ENCODE measurements around the gene RPS27L.

Gene RPS27L

DNA sequence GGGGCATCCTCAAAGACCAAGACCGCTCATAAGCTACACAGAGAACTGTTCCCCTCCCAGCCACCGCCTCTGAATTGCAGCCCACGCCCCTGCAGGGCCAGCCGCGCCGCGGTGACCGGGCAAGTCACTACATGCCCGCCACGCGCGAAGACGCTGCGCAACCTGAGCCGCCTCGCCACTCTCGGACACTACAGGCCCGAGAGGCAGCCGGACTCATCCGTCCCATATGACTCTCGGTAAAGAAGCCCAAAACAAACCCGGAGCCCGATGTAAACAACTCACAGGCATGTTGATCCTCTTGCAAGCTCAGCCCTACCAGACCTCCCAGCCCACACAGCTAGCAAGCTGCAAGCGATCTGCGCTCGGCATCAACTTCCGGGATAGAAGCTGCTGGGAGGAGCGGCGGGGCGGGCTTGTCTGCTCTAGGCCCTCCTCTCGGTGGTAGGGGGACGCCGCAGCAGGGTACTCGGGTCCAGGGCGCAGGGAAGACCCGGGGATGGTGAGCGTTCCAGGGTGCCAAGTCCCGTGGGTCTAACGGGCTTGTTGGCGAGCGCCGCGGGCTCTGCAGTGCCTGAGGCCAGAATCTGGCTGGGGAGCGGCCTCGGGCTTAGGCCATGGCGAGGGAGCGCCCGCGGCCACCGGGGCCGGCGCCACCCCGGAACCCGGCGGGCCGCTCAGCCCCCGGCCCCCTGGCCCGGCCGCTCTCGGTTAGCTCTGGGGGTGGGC is at the start of gene RPS27L:
RPS27L (minus strand) TSS at position 360 of the 726 bp plus-strand sequence; CDS start at position 288, 72 bp downstream.
- peak; percentile 63 to 70 for DNase-seq (ENCODE audit: low read depth in 2 of 2)

DNA sequence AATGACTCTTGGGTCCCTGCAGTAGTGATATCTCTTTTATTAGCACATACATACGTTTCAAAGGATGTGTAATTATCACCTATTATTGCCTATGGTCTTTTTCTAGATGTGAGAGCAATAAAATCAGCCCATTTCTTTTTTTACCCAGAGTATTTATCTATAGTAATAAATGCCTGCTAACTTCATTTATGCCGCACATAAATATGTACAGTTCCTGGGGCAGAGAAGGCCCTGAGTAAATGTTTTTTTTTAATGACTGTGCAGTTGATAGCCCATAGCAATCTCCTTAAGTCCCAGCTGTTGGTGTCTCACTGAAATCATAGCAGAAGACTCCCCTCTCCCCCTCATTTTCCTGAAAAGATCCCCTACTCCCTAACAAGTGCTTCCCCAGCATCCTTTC is 48.8 kb upstream of the RPS27L start:
- DNase-seq (ENCODE audit: low read depth in 2 of 2), result no peak

DNA sequence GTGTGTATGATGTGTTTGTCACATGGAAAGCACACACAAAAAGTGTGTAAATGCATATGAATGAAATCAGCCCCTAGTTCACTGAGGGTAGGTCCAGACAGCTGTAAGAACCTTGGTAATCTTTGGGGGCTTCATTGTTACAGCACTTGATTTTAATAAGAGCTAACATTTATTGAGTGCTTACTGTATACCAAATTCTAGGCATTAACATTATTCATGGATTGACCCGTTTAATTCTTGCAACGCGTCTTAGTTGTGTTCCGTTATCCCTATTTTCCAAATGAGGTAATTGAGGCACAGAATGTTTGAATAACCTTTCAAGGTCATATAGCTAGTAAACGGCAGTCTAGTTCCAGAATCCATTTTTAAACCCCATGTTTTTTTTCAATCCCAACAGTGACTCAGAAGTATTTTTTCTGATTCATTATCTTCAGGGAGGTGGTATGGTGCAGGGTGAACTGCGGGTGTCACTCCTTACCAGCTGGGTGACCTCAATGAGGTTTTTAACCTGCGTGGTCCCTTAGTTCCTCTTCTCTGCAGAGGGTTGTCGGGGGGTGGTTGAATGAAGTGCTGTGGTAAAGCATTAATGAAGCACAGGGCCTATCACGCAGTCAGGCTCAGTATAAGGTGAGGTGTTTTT is 46.3 kb upstream of the RPS27L start:
- DNase-seq (ENCODE audit: low read depth in 2 of 2), result no peak

DNA sequence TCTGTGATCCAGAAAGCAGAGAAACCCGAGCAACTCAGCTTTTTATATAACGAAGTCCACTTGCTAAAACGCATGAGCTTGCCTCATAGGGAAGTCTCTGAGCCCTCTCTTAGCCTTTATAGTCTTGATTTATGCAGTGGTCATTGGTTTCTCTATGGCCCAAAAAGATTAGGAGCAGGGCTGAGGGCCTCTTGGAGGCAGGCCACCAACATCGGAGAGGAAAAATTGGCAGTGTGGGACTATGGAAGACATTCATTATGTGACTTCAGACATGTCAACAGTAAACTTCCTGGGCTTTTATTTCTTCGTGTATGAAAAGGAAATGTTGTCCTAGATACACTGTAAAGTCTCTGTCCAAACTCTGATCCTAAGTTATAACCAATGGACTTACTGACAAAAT is 45.6 kb upstream of the RPS27L start:
- DNase-seq (ENCODE audit: low read depth in 2 of 2), result no peak

DNA sequence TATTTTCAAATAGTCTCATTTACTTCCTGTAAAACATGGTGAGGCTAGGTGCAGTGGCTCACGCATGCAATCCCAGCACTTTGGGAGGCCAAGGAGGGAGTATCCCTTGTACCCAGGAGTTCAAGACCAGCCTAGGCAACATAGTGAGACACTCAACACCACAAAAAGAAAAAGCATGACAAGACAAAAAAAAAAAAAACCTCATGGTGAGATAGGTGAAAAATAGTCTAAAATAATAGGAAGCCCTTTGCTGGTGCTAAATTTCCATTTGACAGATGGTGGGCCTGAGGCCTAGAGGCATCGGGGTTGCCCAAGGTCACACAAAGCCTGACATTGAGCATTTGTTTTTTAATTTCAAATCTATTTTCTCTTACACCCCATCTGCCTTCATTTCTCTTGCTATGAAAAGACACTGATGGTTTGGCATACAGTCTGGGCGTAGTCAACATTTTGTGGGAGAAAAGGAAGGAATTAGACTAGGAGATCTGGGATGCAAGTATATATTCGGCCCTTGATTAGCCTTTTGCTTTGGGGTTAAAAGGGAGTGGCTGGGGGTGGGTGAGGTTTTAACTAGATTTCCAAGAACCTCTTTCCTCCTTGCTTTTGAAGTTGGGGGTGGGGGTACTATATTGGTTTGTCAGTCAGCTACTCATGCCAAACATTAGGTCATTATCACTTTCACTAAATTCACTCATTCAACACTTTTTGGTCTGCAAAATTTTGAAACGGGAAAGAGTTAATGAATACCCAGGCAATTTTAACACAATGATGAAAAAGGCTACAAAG is 43.4 kb upstream of the RPS27L start:
- DNase-seq (ENCODE audit: low read depth in 2 of 2), result no peak

DNA sequence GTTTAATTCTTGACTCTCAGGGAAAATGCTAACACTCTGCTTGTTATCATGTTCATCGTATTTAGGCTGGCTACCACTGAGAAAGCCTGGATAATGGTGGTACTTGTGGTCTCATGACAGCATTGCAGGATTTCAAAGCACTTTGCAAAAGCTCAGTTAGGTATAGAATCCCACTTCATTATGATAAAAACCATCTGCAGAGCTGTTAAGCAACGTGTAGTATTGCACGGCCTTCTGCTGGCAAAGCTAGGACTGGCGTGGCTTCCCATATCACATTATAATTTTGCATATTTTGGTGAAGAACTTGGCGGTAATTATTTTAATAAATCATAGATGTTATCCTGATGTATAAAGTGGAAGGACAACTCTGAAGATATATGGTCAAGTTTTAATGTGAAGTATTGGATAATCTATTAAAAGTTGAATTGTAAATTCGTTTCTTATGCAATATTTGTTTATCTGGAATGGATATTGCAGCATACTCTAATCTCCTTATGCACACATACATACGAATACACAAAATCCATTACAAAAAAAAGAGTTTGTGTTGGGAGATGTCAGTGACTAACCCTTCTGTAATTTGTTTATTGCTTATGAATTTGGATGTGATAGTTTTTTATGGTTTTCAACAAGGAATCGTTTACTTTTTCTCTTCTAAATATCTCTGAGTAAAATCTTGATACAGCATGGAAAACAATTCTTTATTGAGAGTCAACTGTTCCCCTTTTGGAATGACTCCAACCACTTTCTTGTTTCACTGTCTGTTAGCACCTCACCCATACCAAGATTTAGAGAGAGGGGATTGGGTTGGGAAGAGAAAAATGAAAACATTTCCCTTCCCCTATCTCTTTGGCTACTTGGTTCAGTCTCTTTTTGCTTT is 41.3 kb upstream of the RPS27L start:
- DNase-seq (ENCODE audit: low read depth in 2 of 2), result no peak

DNA sequence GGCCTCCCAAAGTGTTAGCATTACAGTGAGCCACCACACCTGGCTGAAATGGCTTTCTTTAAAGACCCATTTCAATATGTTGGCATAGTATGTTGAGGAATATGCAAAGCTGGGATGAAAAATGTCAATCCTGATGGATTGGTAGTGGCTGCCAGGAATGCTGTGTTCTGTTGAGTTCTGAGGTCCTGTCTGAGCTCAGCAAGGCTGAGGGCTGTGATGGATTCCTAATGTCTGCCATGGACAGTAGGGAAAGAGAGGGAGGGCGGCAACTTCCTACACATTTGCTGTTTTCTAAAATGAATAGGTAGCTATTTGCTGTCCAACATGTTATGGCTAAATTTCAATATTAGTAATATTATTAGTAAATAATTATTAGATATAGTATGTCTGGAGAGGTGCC is 40.3 kb upstream of the RPS27L start:
- DNase-seq (ENCODE audit: low read depth in 2 of 2), result no peak

DNA sequence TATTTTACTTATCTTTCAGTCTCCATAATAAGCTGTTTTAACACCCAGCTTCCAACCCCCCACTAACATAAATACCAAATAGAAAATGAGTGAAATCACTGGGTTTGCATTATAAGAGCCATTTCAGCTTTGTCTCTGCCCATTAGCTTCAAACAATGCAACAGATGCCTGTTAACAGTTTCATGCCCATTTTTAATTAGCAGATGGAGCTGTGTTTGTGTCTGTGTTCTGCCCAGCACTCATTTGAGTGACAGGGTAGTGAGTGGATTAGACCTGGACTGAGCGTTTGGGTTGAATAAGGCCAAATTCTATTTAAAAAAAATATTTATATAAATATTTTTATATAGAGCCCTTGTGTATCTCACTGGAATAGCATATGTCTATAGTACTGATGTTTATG is 39.6 kb upstream of the RPS27L start:
- no peak for DNase-seq (ENCODE audit: low read depth in 2 of 2)

DNA sequence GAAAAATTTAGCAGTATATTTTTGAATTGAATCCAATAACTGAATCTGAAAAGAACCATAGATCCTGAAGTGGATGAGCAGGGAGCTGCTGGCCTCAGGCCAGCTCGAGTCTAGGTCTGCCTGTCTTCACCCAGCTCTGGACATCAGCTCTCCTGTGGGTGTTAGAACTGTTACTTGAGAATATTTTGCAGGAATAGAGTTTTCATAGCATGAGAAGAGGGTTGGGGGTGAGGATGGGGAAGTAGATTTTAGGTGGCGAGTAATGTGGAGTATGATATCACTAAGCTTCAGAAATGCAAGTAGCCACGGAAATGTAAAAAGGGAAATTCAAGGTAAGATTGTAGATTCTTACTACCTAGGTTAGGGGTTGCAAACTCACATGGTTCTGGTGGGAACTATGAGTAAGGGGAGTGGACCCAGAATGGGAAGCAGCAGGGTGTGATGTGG is 38.3 kb upstream of the RPS27L start:
- DNase-seq (ENCODE audit: low read depth in 2 of 2), result no peak

DNA sequence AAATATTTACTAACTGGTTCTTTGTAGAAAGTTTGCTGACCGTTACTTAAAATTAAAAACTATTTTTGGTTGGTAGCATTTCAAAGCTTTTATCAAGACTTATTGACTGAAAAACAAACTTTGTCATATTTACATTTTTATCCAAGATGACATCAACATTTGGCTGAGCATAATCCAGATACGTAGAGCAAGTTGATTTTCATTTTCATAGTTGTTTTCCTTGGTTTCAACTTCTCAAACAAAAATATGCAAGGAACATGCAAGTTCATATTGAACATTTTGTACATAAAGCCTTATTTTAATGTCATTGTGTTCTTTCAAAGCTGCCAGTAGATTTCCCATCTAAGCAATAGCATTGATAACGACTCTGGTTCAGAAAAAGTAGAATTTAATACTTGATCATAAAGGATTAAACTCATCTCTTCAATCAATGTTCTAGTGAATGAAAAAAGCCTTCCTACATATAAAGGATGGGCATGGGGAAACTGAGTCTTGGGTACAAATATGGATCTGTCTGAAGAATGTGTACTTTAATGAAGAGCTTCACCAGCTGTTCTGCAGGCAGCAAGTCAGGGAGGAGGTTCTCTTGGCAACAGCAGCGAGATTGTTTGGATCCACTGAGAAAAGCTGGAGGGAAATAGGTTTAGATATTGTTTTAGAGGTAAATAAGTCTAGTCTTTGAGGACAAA is 37.7 kb upstream of the RPS27L start:
- DNase-seq (ENCODE audit: low read depth in 2 of 2), result no peak

DNA sequence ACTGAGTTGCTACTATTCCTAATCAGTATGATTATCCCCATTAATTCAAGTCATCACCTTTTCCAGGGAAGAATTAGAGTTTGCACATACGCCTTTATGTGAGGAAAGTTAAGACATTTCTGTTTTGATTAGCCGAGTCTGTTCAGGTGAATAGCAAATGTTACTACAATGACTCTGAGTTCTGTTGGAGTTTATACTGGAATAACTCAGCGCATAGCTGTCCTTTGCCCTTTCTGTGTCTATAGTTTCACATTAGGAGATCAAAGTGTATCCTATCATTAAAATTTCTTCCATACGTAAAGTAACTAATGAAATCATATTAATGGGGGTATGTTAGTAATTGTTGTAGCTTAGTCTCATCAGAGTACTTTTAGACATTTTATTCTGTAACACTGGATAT is 37.0 kb upstream of the RPS27L start:
- DNase-seq (ENCODE audit: low read depth in 2 of 2), result no peak

DNA sequence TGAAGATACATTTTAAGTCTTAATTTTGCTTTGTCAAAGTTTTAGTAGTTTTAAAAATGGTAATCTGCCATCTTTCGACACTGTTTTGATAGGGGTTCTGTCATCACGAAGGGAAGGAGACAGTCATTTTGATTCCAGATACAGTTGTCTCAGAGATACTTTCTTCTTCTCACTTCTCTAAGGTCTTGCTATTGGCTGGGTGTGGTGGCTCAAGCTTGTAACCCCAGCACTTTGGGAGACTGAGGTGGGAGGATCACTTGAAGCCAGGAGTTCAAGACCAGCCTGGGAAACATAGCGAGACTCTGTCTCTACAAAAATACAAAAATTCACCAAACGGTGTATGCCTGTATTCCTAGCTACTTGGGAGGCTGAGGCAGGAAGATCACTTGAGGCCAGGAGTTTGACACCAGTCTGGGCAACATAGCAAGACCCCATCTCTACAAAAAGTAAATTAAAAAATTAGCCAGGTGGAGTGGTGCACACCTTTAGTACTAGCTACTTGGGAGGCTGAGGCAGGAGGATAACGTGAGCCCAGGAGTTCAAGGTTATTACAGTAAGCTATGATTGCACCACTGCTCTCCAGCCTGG is 35.4 kb upstream of the RPS27L start:
- no peak for DNase-seq (ENCODE audit: low read depth in 2 of 2)

DNA sequence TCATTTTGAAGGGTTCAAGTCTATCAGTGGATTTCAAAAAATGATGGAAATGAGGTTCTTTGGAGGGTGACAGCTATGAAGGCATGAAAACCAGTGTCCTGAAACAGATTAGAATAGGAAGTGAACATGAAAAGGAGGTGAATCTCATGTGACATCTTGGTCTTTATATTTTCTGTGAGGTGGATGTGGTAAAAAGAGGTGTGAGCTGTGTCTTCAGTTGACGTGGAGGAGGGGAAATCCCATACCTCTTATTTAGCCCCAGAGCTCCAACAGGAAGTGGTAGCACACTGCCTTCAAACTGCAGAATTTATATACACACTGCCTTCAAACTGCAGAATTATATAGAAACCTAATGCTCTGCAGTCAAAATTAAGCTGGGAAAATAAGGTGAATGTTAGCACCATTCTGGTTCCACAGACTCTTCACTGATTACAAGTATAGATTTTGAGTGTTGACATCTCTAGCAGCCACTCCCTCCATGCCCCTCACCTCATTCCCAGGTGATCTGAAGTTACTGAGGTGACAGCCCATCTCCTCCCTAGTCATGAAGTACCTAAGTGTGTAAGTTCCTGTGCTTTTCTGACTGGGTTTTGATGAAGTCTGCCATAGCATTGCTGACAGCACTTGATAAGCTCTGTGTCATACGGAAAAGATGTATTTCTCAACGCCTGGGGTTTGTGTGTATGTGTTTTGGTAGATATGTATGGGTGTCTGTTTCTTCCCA is 34.8 kb upstream of the RPS27L start:
- peak in 1 of 2 donors; percentile 30 for DNase-seq (ENCODE audit: low read depth in 2 of 2)

DNA sequence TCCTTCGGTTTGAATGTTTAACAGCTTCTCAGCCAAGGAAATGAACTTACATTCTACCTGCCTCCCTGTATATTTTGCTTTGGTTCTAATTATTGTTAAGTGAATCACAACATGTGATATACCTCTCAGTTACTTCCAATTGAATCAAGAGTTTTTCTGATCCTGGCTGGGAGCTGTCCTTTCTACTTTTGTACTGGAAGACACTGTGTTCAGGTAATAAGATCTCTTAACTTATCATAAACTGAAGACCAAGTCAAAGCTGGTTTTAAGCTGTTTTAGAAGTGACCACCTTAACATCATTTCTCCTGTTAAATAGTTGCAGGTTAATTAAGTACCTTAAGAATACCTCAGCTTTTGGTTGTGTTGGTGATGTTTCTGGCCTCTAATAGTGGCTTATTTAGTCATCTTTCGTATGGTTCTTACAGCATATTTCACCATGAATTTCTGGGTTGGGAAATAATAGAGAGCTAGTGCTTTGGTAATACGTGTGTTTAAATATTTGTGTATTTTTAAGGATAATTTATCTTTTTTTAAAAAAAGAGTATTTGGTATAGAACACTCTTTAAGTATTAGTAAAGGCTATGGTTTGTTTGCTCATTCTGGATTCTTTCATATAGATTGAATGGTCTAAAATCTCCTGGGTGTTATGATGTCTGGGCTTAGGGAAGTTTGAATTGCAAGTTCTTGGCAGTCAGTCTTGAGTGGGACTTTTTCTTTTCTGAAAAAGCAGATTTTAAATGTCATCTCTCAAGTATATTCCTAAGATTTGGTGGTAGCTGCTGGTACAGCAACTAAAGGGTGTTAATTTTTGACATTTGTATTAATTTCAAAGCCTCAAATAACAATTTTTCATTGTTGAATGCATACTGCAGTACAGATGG is 33.7 kb upstream of the RPS27L start:
- DNase-seq (ENCODE audit: low read depth in 2 of 2), result no peak

DNA sequence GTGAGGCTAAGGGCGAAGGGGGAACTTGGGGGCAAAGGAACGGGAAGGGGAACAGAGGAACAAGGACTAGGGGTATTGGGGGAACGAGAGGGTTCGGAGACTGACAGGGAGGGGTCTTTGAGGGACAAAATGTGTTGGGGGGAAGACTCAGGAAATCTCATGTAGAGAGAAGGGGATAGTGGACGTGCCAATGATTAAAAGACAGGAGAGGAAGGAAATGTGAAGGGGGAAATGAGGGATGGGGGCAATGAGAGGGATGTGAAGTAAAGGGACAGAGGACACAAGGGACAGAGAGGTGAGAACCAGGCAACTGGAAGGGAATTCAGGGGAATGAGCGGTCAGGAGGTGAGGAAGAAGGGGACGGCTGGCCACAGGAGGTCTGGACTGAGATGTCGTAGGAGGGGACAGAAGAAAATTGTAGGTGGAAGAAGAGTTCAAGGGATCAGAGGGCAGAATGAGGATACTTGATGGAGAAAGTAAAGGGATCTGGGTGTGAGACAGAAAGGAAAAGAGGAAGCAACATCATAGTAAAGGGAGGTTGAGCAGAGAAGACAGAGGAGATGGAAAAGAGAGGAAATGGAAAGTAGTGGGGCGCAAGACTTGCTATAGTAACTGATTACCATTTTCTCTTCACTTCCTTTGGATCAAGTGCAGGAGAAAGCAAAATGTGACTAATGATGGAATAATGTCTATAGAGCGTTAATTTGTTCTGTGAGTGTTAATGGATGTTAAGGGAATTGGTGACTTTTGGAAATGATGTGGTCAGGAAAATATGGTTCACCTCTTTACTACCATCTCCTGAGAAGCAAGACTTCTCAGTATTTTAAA is 32.9 kb upstream of the RPS27L start:
- DNase-seq (ENCODE audit: low read depth in 2 of 2), result no peak

DNA sequence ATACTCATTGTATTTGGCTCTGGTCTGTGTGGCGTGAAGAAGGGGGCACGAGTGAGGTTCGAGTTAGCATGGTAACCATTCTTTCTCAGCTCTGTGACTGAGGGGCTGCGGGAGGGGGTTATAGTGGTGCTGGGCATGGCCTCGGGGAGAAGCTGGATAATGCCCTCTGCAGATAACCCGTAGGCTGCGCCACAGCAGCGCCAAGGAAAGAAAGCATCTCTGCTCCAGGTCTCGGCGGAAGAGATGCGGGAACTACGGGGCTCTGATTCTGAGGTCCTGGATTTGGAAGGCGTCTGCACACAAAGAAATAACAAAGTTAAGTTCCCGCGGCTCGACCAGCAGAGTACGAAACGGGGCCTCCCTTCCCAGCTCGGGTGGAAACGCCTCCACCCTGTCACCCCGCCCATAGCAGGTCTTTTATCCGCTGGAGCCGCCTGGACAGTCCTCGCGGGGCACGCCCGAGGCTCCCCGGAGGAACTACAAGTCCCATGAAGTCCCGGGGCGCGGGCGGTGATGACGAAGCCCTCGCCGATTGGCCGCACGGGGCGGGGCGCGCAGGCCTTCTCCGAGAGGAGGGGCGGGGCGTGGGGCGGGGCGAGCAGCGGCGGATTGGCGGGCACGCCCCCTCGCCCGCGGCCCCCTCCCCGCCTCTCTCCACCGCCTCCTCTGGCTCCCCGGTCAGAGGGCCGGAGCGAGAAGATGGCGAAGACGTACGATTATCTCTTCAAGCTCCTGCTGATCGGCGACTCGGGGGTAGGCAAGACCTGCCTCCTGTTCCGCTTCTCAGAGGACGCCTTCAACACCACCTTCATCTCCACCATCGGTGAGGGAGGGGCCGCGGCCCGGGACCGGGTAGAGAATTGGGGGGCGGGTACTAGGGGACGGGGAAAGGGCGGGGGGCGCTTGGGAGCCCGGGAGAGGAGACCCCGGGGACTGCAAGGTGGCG is 31.9 kb upstream of the RPS27L start, which contains the start of gene RAB8B:
RAB8B (plus strand) TSS at position 681 of the 946 bp plus-strand sequence; CDS start at position 700, 19 bp downstream.
- DNase-seq (ENCODE audit: low read depth in 2 of 2), result peak; percentile 96 to 99
